ENCODE results near the gene FOXP4. TPM values are rescaled to one million over a fixed set of nuclear protein-coding genes. Genes with fewer than 3 reads are reported as not detected.

The FOXP4 gene
- total RNA-seq, 4 donors from 2014 or later = 10.8 to 30.7 (median 17.7) TPM

- no peaks in the 10 kb centered on the region for H3K36me3 ChIP-seq
- peaks cover 3 to 9% (median 9%) of the 10 kb centered on the region in 4 donors for H3K4me1 ChIP-seq
- no peaks in the 10 kb centered on the region for H3K27me3 ChIP-seq
- DNase-seq (ENCODE audit: extremely low spot score) = no peak
- intact Hi-C loops (cut with DNase I) = no loop called here
- H3K9me3 ChIP-seq = no peaks in the 10 kb centered on the region
- H3K27ac ChIP-seq (replicated peaks in 1 of 4) = no peak overlapping the region
- WGBS = 85% methylated on average over 8 of the region's 9 CpGs
- no peak overlapping the region for H3K4me3 ChIP-seq
- TF ChIP-seq POLR2AphosphoS5 (IDR thresholded peaks at IDR 0.05) = no peak
- no peak for TF ChIP-seq CTCF (IDR thresholded peaks at IDR 0.05)
- no peak for TF ChIP-seq EP300 (IDR thresholded peaks at IDR 0.05)
- TF ChIP-seq POLR2A (IDR thresholded peaks at IDR 0.05; ENCODE audit: low read depth) = no peak
Observed at GRCh38 chr6:41607736-41608135, 61.6 kb downstream of the FOXP4 start.

- Histone ChIP-seq H3K9me3 (peaks cover 0 to 6% (median 0%) of the 10 kb centered on the region in 4 donors), H3K36me3 (no peaks in the 10 kb centered on the region), H3K4me3 (no peak overlapping the region), H3K4me1 (peaks cover 0 to under 1% (median under 1%) of the 10 kb centered on the region in 4 donors), H3K27me3 (no peaks in the 10 kb centered on the region), H3K27ac (replicated peaks in 1 of 4) (no peak overlapping the region)
- intact Hi-C loops (cut with DNase I) = no loop called here
- TF ChIP-seq EP300 (IDR thresholded peaks at IDR 0.05) (no peak), CTCF (IDR thresholded peaks at IDR 0.05) (no peak), POLR2A (IDR thresholded peaks at IDR 0.05; ENCODE audit: low read depth) (no peak), POLR2AphosphoS5 (IDR thresholded peaks at IDR 0.05) (no peak)
- no peak for DNase-seq (ENCODE audit: extremely low spot score)
- 88% methylated on average over 11 of the region's 11 CpGs for WGBS
Observed at GRCh38 chr6:41608443-41609151, 62.4 kb downstream of the FOXP4 start.

GRCh38 chr6:41614715-41615114 is 68.5 kb downstream of the FOXP4 start:
- Histone ChIP-seq H3K9me3 (peaks cover 0 to 9% (median 0%) of the 10 kb centered on the region in 4 donors), H3K27me3 (peaks cover 0 to 7% (median 0%) of the 10 kb centered on the region in 4 donors), H3K4me1 (no peaks in the 10 kb centered on the region), H3K36me3 (no peaks in the 10 kb centered on the region), H3K4me3 (no peak overlapping the region), H3K27ac (replicated peaks in 1 of 4) (no peak overlapping the region)
- no peak for DNase-seq (ENCODE audit: extremely low spot score)
- TF ChIP-seq CTCF (IDR thresholded peaks at IDR 0.05) (no peak), POLR2AphosphoS5 (IDR thresholded peaks at IDR 0.05) (no peak), EP300 (IDR thresholded peaks at IDR 0.05) (no peak), POLR2A (IDR thresholded peaks at IDR 0.05; ENCODE audit: low read depth) (no peak)
- 89% methylated on average over 2 of the region's 2 CpGs for WGBS
- intact Hi-C loops (cut with DNase I) = no loop called here

GRCh38 chr6:41615311-41615710 is 69.1 kb downstream of the FOXP4 start:
- WGBS = 85% methylated on average over 5 of the region's 7 CpGs
- intact Hi-C loops (cut with DNase I) = no loop called here

More at GRCh38 chr6:41615311-41615710, 69.1 kb downstream of the FOXP4 start:
- Histone ChIP-seq H3K36me3 (no peaks in the 10 kb centered on the region), H3K27me3 (peaks cover 0 to 7% (median 0%) of the 10 kb centered on the region in 4 donors), H3K4me1 (no peaks in the 10 kb centered on the region), H3K27ac (replicated peaks in 1 of 4) (no peak overlapping the region), H3K9me3 (peaks cover 0 to 9% (median under 1%) of the 10 kb centered on the region in 4 donors), H3K4me3 (no peak overlapping the region)
- no peak for DNase-seq (ENCODE audit: extremely low spot score)
- TF ChIP-seq CTCF (IDR thresholded peaks at IDR 0.05) = no peak
- no peak for TF ChIP-seq EP300 (IDR thresholded peaks at IDR 0.05)
- no peak for TF ChIP-seq POLR2A (IDR thresholded peaks at IDR 0.05; ENCODE audit: low read depth)
- TF ChIP-seq POLR2AphosphoS5 (IDR thresholded peaks at IDR 0.05) = no peak
